ENCODE measurements around the gene IL1RAPL2. TPM values are rescaled to one million over a fixed set of nuclear protein-coding genes. Genes with fewer than 3 reads are reported as not detected.

The IL1RAPL2 gene
- total and polyA plus RNA-seq, 4 donors = 2.0 TPM; not detected in 3

- 66 to 84% methylated on average over 3 of the region's 3 CpGs for WGBS, 2 donors
- Histone ChIP-seq H3K27ac (ENCODE audit: low read depth in 1 of 2, low read length in 1 of 2) (no peak overlapping the region), H3K4me3 (no peak overlapping the region), H3K9ac (ENCODE audit: insufficient read depth in 1 of 2, low read length in 2 of 2) (no peak overlapping the region), H3K4me1 (ENCODE audit: control insufficient read depth in 5 of 5, insufficient read depth in 5 of 5, low read length in 5 of 5) (no peaks in the 10 kb centered on the region), H3K9me3 (ENCODE audit: control insufficient read depth in 4 of 4, insufficient read depth in 3 of 4, low read length in 3 of 4) (no peaks in the 10 kb centered on the region), H3K27me3 (ENCODE audit: control insufficient read depth in 3 of 3, insufficient read depth in 3 of 3, low read length in 2 of 3) (peaks cover 0 to 22% (median 3%) of the 10 kb centered on the region in 3 donors), H3K36me3 (ENCODE audit: control insufficient read depth in 4 of 4, insufficient read depth in 4 of 4, low read length in 4 of 4) (no peaks in the 10 kb centered on the region)
- ATAC-seq (ENCODE audit: insufficient read depth, low FRiP score) (no peak), DNase-seq (no peak)
- TF ChIP-seq, protein P1, sequence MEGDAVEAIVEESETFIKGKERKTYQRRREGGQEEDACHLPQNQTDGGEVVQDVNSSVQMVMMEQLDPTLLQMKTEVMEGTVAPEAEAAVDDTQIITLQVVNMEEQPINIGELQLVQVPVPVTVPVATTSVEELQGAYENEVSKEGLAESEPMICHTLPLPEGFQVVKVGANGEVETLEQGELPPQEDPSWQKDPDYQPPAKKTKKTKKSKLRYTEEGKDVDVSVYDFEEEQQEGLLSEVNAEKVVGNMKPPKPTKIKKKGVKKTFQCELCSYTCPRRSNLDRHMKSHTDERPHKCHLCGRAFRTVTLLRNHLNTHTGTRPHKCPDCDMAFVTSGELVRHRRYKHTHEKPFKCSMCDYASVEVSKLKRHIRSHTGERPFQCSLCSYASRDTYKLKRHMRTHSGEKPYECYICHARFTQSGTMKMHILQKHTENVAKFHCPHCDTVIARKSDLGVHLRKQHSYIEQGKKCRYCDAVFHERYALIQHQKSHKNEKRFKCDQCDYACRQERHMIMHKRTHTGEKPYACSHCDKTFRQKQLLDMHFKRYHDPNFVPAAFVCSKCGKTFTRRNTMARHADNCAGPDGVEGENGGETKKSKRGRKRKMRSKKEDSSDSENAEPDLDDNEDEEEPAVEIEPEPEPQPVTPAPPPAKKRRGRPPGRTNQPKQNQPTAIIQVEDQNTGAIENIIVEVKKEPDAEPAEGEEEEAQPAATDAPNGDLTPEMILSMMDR (IDR thresholded peaks at IDR 0.05; ENCODE audit: control extremely low read depth, extremely low read depth) = no peak
Observed at GRCh38 chrX:104854790-104855340, 288.9 kb downstream of the IL1RAPL2 start.

- Histone ChIP-seq H3K27ac (ENCODE audit: low read depth in 1 of 2, low read length in 1 of 2) (no peak overlapping the region), H3K4me3 (no peak overlapping the region), H3K4me1 (ENCODE audit: control insufficient read depth in 5 of 5, insufficient read depth in 5 of 5, low read length in 5 of 5) (no peaks in the 10 kb centered on the region), H3K9ac (ENCODE audit: insufficient read depth in 1 of 2, low read length in 2 of 2) (no peak overlapping the region), H3K9me3 (ENCODE audit: control insufficient read depth in 4 of 4, insufficient read depth in 3 of 4, low read length in 3 of 4) (no peaks in the 10 kb centered on the region), H3K27me3 (ENCODE audit: control insufficient read depth in 3 of 3, insufficient read depth in 3 of 3, low read length in 2 of 3) (peaks cover 0 to 34% (median 14%) of the 10 kb centered on the region in 3 donors), H3K36me3 (ENCODE audit: control insufficient read depth in 4 of 4, insufficient read depth in 4 of 4, low read length in 4 of 4) (no peaks in the 10 kb centered on the region)
- WGBS, 2 donors = 51 to 77% methylated on average over 2 of the region's 2 CpGs
- no peak for ATAC-seq (ENCODE audit: insufficient read depth, low FRiP score)
- TF ChIP-seq, protein P1 (IDR thresholded peaks at IDR 0.05; ENCODE audit: control extremely low read depth, extremely low read depth) = no peak
- DNase-seq = no peak
Observed at GRCh38 chrX:104863466-104863865, 297.5 kb downstream of the IL1RAPL2 start.

DNA sequence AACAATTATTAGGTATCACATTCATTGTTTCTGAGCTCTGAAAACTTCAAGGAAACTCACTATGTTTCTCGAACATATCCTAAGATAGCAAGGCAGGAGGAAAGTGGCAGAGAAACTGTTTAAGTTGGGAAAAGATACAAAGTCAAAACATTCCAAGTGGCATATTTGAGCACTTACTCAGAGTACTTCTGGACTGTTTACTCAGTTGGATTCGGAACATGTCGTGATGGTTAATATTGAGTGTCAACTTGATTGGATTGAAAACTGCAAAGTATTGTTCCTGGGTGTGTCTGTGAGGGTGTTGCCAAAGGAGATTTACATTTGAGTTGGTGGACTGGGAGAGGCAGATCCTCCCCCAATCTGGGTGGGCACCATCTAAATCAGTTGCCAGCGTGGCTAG, 298.3 kb downstream of the IL1RAPL2 start:
- H3K27me3 ChIP-seq (ENCODE audit: control insufficient read depth in 3 of 3, insufficient read depth in 3 of 3, low read length in 2 of 3) = peaks cover 0 to 33% (median 12%) of the 10 kb centered on the region in 3 donors
- no peaks in the 10 kb centered on the region for H3K9me3 ChIP-seq (ENCODE audit: control insufficient read depth in 4 of 4, insufficient read depth in 3 of 4, low read length in 3 of 4)
- H3K27ac ChIP-seq (ENCODE audit: low read depth in 1 of 2, low read length in 1 of 2) = no peak overlapping the region
- H3K4me1 ChIP-seq (ENCODE audit: control insufficient read depth in 5 of 5, insufficient read depth in 5 of 5, low read length in 5 of 5) = no peaks in the 10 kb centered on the region
- 61 to 80% methylated on average over 4 of the region's 4 CpGs for WGBS, 2 donors
- H3K36me3 ChIP-seq (ENCODE audit: control insufficient read depth in 4 of 4, insufficient read depth in 4 of 4, low read length in 4 of 4) = no peaks in the 10 kb centered on the region
- DNase-seq (no peak), ATAC-seq (ENCODE audit: insufficient read depth, low FRiP score) (no peak)
- no peak overlapping the region for H3K9ac ChIP-seq (ENCODE audit: insufficient read depth in 1 of 2, low read length in 2 of 2)
- no peak overlapping the region for H3K4me3 ChIP-seq
- TF ChIP-seq, protein P1 (IDR thresholded peaks at IDR 0.05; ENCODE audit: control extremely low read depth, extremely low read depth) = no peak

GRCh38 chrX:104877504-104877903, 311.5 kb downstream of the IL1RAPL2 start:
- peaks cover 0 to 34% (median 11%) of the 10 kb centered on the region in 3 donors for H3K27me3 ChIP-seq (ENCODE audit: control insufficient read depth in 3 of 3, insufficient read depth in 3 of 3, low read length in 2 of 3)
- H3K4me1 ChIP-seq (ENCODE audit: control insufficient read depth in 5 of 5, insufficient read depth in 5 of 5, low read length in 5 of 5) = no peaks in the 10 kb centered on the region
- no peaks in the 10 kb centered on the region for H3K9me3 ChIP-seq (ENCODE audit: control insufficient read depth in 4 of 4, insufficient read depth in 3 of 4, low read length in 3 of 4)
- H3K36me3 ChIP-seq (ENCODE audit: control insufficient read depth in 4 of 4, insufficient read depth in 4 of 4, low read length in 4 of 4) = no peaks in the 10 kb centered on the region
- H3K4me3 ChIP-seq = no peak overlapping the region
- no peak overlapping the region for H3K27ac ChIP-seq (ENCODE audit: low read depth in 1 of 2, low read length in 1 of 2)
- DNase-seq (no peak), ATAC-seq (ENCODE audit: insufficient read depth, low FRiP score) (no peak)
- TF ChIP-seq, protein P1 (IDR thresholded peaks at IDR 0.05; ENCODE audit: control extremely low read depth, extremely low read depth) = no peak
- H3K9ac ChIP-seq (ENCODE audit: insufficient read depth in 1 of 2, low read length in 2 of 2) = no peak overlapping the region
- WGBS, 2 donors = 73 to 100% methylated on average over 1 of the region's 1 CpG

Data from lung (tissue), 12 donors.